ENCODE results near the gene NFASC.

NFASC gene

GRCh38 chr1:204936765-204937164 is 66.1 kb downstream of the NFASC start:
- TF ChIP-seq TAF1 (IDR thresholded peaks at IDR 0.05; ENCODE audit: low read depth) (no peak), RAD21 (IDR thresholded peaks at IDR 0.05; ENCODE audit: low read depth) (no peak), EGR1 (IDR thresholded peaks at IDR 0.05) (no peak), NFIC (IDR thresholded peaks at IDR 0.05) (no peak), CEBPB (IDR thresholded peaks at IDR 0.05) (no peak)
- TF ChIP-seq, protein P1, sequence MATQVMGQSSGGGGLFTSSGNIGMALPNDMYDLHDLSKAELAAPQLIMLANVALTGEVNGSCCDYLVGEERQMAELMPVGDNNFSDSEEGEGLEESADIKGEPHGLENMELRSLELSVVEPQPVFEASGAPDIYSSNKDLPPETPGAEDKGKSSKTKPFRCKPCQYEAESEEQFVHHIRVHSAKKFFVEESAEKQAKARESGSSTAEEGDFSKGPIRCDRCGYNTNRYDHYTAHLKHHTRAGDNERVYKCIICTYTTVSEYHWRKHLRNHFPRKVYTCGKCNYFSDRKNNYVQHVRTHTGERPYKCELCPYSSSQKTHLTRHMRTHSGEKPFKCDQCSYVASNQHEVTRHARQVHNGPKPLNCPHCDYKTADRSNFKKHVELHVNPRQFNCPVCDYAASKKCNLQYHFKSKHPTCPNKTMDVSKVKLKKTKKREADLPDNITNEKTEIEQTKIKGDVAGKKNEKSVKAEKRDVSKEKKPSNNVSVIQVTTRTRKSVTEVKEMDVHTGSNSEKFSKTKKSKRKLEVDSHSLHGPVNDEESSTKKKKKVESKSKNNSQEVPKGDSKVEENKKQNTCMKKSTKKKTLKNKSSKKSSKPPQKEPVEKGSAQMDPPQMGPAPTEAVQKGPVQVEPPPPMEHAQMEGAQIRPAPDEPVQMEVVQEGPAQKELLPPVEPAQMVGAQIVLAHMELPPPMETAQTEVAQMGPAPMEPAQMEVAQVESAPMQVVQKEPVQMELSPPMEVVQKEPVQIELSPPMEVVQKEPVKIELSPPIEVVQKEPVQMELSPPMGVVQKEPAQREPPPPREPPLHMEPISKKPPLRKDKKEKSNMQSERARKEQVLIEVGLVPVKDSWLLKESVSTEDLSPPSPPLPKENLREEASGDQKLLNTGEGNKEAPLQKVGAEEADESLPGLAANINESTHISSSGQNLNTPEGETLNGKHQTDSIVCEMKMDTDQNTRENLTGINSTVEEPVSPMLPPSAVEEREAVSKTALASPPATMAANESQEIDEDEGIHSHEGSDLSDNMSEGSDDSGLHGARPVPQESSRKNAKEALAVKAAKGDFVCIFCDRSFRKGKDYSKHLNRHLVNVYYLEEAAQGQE (IDR thresholded peaks at IDR 0.05; ENCODE audit: low read depth), result no peak

DNA sequence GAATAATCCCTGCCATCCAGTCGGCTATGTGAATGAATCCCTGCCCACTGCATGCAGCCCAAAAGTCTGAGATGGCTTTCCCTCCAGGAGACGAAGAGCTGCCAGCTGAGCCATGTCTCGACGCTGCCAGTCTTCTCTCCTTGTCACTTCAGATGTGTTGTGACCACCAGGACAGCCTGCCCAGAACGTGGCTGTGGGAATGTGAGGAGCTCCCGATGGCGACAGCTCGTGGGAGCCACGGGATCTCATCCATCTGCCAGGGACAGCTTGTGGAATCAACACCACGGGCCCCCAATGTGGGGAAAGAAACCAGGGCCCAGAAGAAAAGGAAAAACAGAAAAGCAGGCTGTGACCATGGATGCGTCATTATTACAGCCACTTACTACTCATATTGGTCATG is 67.2 kb downstream of the NFASC start:
- TF ChIP-seq FOXM1 (IDR thresholded peaks at IDR 0.05; ENCODE audit: borderline replicate concordance, low read depth) (no peak), USF1 (IDR thresholded peaks at IDR 0.05) (no peak)

DNA sequence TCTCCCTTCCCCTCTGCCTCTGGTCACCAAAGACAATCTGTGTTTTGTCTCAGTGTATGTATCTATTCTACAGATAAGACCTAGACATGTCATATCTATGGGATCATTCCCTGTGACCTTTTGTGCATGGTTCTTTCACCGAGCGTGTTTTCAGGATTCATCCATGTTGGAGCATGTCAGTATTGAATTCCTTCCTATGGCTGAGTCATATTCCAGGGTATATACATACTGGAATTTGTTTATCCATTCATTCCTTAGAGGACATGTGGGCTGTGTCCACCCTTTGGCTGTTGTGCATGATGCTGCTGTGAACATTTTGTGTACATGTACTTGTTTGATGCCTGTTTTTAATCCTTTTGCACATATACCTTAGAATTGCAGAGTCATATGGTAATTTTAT is 69.9 kb downstream of the NFASC start:
- TF ChIP-seq FOXM1 (IDR thresholded peaks at IDR 0.05; ENCODE audit: borderline replicate concordance, low read depth) (no peak), CEBPB (IDR thresholded peaks at IDR 0.05) (no peak), RAD21 (IDR thresholded peaks at IDR 0.05; ENCODE audit: low read depth) (no peak), ZBTB7A (IDR thresholded peaks at IDR 0.05; ENCODE audit: low read depth) (no peak), TAF1 (IDR thresholded peaks at IDR 0.05; ENCODE audit: low read depth) (no peak), MAX (IDR thresholded peaks at IDR 0.05) (no peak), EGR1 (IDR thresholded peaks at IDR 0.05) (no peak), YY1 (IDR thresholded peaks at IDR 0.05; ENCODE audit: low read depth) (no peak), USF1 (IDR thresholded peaks at IDR 0.05) (no peak), TCF12 (IDR thresholded peaks at IDR 0.05; ENCODE audit: low read depth) (no peak), EP300 (IDR thresholded peaks at IDR 0.05; ENCODE audit: borderline replicate concordance) (no peak), NFIC (IDR thresholded peaks at IDR 0.05) (no peak), CREB1 (IDR thresholded peaks at IDR 0.05; ENCODE audit: low read depth) (no peak), TEAD4 (IDR thresholded peaks at IDR 0.05) (no peak)
- TF ChIP-seq, protein P1 (IDR thresholded peaks at IDR 0.05; ENCODE audit: low read depth), result no peak

DNA sequence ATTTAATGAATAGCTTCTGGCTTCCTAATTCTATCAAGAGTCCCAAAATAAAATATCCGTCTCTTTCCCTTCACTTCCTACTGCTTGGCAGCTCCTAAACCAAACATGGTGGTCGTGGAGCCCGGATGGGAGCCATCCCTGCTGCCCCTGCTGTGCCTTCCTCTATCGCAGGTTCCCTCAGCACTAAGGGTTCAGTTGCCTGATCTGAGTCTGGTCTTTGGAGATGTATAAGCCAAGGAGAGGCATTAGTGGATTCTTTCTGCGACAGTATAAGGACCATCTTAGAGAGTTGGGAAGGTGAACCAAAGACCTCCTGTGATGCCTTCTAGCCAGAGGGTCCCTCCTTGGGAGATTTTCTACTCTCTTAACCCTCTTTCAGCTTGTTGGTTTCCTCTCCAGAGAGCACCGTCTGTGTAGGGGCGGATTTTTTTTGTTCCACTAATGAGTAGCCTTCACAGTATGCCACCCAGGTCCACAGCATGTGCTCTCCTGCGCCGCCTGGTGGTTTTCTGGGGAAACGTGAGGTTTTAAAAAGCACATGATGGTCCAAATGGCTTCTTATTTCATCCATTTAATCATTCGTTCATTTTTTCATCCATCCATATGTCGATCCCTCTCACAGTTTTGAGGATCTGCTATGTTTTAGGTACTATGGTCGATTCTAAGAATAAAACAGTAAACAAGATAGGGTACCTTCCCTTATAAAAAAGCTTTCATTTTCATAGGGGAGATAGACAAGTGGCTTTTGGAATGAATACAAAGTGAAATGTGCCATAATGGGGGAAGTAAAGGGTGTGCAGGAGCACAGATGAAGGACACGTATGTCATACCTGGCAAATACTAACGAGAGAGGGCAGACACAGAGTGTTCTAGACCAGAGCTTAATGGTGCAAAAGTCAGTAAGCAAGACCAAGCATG is 71.0 kb downstream of the NFASC start:
- peak; percentile 63 for TF ChIP-seq RAD21 (IDR thresholded peaks at IDR 0.05; ENCODE audit: low read depth)
- no peak for TF ChIP-seq TEAD4 (IDR thresholded peaks at IDR 0.05)

- TF ChIP-seq EP300 (IDR thresholded peaks at IDR 0.05; ENCODE audit: borderline replicate concordance) (no peak), ZBTB7A (IDR thresholded peaks at IDR 0.05; ENCODE audit: low read depth) (no peak), NFIC (IDR thresholded peaks at IDR 0.05) (no peak), CREB1 (IDR thresholded peaks at IDR 0.05; ENCODE audit: low read depth) (no peak)
- TF ChIP-seq, protein P1 (IDR thresholded peaks at IDR 0.05; ENCODE audit: low read depth), result no peak
Observed at GRCh38 chr1:204943495-204943894, 72.8 kb downstream of the NFASC start.

Measured in Ishikawa (cell line).